Activated T-helper 2 cell treated with anti-CD3 and anti-CD28 coated beads, Interferon-gamma antibody, Interleukin-2, Interleukin-4, amounts not matched to agents 10 μg/mL and 5 μg/mL and 100 μg/mL, durations not matched to agents 14 hours and 24 hours and 36 hours (primary cell): ENCODE data around the gene CIRBP. TPM values are rescaled to one million over a fixed set of nuclear protein-coding genes. Genes with fewer than 3 reads are reported as not detected.

Experiments
- DNase-seq: peaks from one replicate; pipeline ENCODE4 v3.0.0; 2021; ENCODE audit warnings: low spot score
- H3K27ac Mint-ChIP-seq: one replicate; pipeline ENCODE4 v1.8.0; 2021; ENCODE audit warnings: mixed read lengths
- H3K27me3 Mint-ChIP-seq: one replicate; pipeline ENCODE4 v1.8.0; 2021; ENCODE audit warnings: low read depth, mixed read lengths
- H3K36me3 Mint-ChIP-seq: one replicate; pipeline ENCODE4 v1.8.0; 2021; ENCODE audit warnings: low read depth, mixed read lengths
- H3K4me1 Mint-ChIP-seq: one replicate; pipeline ENCODE4 v1.8.0; 2021; ENCODE audit warnings: low read depth, mixed read lengths
- H3K4me3 Mint-ChIP-seq: one replicate; pipeline ENCODE4 v1.8.0; 2021; ENCODE audit warnings: low read depth, mild to moderate bottlenecking, moderate library complexity, mixed read lengths
- H3K9me3 Mint-ChIP-seq: one replicate; pipeline ENCODE4 v1.8.0; 2021; ENCODE audit warnings: mixed read lengths
- intact Hi-C: fragments of 100-400 bp; cut with micrococcal nuclease; formaldehyde crosslinking; loops from one replicate; pipeline ENCODE4 v1.15.1; 2023
- total RNA-seq: library from RNA; stranded (reverse); gene quantifications from 2 replicates; pipeline ENCODE4 v1.2.3, GENCODE V29; 2022

Gene CIRBP
- 214 and 226 TPM in 2 replicates for total RNA-seq

DNA sequence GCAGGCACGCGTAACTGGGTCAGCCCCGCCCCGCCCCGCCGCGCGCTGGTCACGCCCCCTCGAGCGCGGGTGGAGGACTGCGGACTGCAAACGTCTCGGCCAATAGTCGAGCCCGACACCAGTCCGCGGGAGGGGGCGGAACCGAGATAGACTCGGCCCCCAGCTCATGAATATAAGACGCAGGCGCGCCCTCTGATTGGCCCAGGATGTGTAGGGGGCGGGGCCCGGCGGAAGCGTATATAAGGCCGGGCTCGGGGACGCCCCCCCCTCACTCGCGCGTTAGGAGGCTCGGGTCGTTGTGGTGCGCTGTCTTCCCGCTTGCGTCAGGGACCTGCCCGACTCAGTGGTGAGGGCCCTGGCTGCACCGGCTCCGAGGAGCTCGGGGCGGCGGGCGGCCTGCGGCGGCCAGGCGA lies at the start of gene CIRBP:
Gene CIRBP (plus strand): TSS at position 268 of the 413 bp plus-strand sequence. CDS start 1,602 bp downstream, outside the sequence.
- peaks cover 47% of the 10 kb centered on the region for H3K4me1 Mint-ChIP-seq
- peaks cover 42% of the 10 kb centered on the region for H3K36me3 Mint-ChIP-seq
- H3K27me3 Mint-ChIP-seq, result no peaks in the 10 kb centered on the region
- intact Hi-C loops, result loop anchor here (1.0 kb wide), 3 partner anchors 10 to 25 kb away; no protein-coding TSS in a partner anchor
- H3K4me3 Mint-ChIP-seq, result peak within 1 kb of the TSS; percentile 93
- H3K9me3 Mint-ChIP-seq, result no peaks in the 10 kb centered on the region
- DNase-seq, result peak; percentile 99
- peak within 1 kb of the TSS; percentile 91 for H3K27ac Mint-ChIP-seq

DNA sequence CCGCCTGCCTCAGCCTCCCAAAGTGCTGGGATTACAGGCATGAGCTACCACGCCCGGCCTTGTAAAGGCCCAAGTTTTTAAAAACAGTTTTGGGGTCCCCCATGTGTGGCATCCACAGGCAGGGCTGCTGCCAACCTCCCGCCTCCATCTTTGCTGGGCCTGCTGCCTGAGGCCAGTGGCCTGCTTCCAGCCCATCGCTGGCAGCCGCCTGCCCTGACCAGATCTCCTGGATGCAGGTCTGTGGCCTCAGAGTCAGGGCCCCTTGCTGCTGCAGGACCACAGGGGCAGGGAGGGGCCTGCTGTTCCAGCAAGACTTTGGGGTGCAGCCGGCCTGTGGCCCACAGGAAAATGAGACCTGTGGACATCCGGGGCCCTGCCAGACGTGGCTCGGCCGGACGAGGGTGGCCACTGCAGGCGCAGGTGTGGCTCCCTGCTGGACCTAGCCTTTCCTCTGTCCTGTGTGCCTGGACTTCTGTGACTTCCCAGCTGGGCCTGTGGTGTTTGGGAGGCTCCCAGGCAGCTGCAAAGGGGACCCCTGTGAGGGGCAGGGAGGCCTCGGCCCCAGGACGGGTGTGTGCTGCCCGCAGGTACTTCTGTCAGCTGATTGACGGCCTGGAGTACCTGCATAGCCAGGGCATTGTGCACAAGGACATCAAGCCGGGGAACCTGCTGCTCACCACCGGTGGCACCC lies 49.2 kb upstream of the CIRBP start:
- Mint-ChIP-seq H3K27me3 (no peaks in the 10 kb centered on the region), H3K4me1 (no peaks in the 10 kb centered on the region), H3K9me3 (no peaks in the 10 kb centered on the region), H3K36me3 (peaks cover 5% of the 10 kb centered on the region), H3K27ac (no peak overlapping the region), H3K4me3 (no peak overlapping the region)
- intact Hi-C loops, result no loop called here
- no peak for DNase-seq

GRCh38 chr19:1220477-1220930 lies 48.6 kb upstream of the CIRBP start:
- H3K36me3 Mint-ChIP-seq, result peaks cover 5% of the 10 kb centered on the region
- H3K9me3 Mint-ChIP-seq, result no peaks in the 10 kb centered on the region

GRCh38 chr19:1220976-1221903 lies 47.9 kb upstream of the CIRBP start:
- Mint-ChIP-seq H3K9me3 (no peaks in the 10 kb centered on the region), H3K4me3 (no peak overlapping the region), H3K4me1 (no peaks in the 10 kb centered on the region), H3K36me3 (peaks cover 5% of the 10 kb centered on the region), H3K27me3 (no peaks in the 10 kb centered on the region), H3K27ac (no peak overlapping the region)
- intact Hi-C loops, result no loop called here
- DNase-seq, result no peak

More at GRCh38 chr19:1220477-1220930, 48.6 kb upstream of the CIRBP start:
- no peak overlapping the region for H3K27ac Mint-ChIP-seq
- intact Hi-C loops, result no loop called here
- H3K27me3 Mint-ChIP-seq, result no peaks in the 10 kb centered on the region
- no peaks in the 10 kb centered on the region for H3K4me1 Mint-ChIP-seq
- no peak for DNase-seq
- H3K4me3 Mint-ChIP-seq, result no peak overlapping the region

GRCh38 chr19:1221904-1222255 lies 47.3 kb upstream of the CIRBP start:
- Mint-ChIP-seq H3K27me3 (no peaks in the 10 kb centered on the region), H3K4me1 (no peaks in the 10 kb centered on the region), H3K4me3 (no peak overlapping the region), H3K36me3 (peaks cover 4% of the 10 kb centered on the region), H3K27ac (no peak overlapping the region), H3K9me3 (no peaks in the 10 kb centered on the region)
- no peak for DNase-seq
- intact Hi-C loops, result no loop called here

GRCh38 chr19:1222394-1222793 lies 46.7 kb upstream of the CIRBP start:
- H3K4me1 Mint-ChIP-seq, result no peaks in the 10 kb centered on the region
- no peak overlapping the region for H3K4me3 Mint-ChIP-seq
- intact Hi-C loops, result no loop called here
- no peak for DNase-seq
- H3K27ac Mint-ChIP-seq, result no peak overlapping the region
- no peaks in the 10 kb centered on the region for H3K9me3 Mint-ChIP-seq
- no peaks in the 10 kb centered on the region for H3K27me3 Mint-ChIP-seq
- no peaks in the 10 kb centered on the region for H3K36me3 Mint-ChIP-seq

- no peaks in the 10 kb centered on the region for H3K9me3 Mint-ChIP-seq
- no peak for DNase-seq
- intact Hi-C loops, result no loop called here
Observed at GRCh38 chr19:1223018-1223855, 45.9 kb upstream of the CIRBP start.

GRCh38 chr19:1224047-1224825 lies 44.9 kb upstream of the CIRBP start:
- Mint-ChIP-seq H3K36me3 (no peaks in the 10 kb centered on the region), H3K4me3 (no peak overlapping the region), H3K9me3 (no peaks in the 10 kb centered on the region)

More at GRCh38 chr19:1223018-1223855, 45.9 kb upstream of the CIRBP start:
- Mint-ChIP-seq H3K27ac (no peak overlapping the region), H3K27me3 (no peaks in the 10 kb centered on the region), H3K4me3 (no peak overlapping the region), H3K4me1 (no peaks in the 10 kb centered on the region), H3K36me3 (no peaks in the 10 kb centered on the region)

GRCh38 chr19:1224847-1225246 lies 44.3 kb upstream of the CIRBP start:
- H3K9me3 Mint-ChIP-seq, result no peaks in the 10 kb centered on the region
- intact Hi-C loops, result no loop called here

More at GRCh38 chr19:1224047-1224825, 44.9 kb upstream of the CIRBP start:
- DNase-seq, result no peak
- intact Hi-C loops, result no loop called here
- H3K27me3 Mint-ChIP-seq, result no peaks in the 10 kb centered on the region
- H3K27ac Mint-ChIP-seq, result no peak overlapping the region
- no peaks in the 10 kb centered on the region for H3K4me1 Mint-ChIP-seq

DNA sequence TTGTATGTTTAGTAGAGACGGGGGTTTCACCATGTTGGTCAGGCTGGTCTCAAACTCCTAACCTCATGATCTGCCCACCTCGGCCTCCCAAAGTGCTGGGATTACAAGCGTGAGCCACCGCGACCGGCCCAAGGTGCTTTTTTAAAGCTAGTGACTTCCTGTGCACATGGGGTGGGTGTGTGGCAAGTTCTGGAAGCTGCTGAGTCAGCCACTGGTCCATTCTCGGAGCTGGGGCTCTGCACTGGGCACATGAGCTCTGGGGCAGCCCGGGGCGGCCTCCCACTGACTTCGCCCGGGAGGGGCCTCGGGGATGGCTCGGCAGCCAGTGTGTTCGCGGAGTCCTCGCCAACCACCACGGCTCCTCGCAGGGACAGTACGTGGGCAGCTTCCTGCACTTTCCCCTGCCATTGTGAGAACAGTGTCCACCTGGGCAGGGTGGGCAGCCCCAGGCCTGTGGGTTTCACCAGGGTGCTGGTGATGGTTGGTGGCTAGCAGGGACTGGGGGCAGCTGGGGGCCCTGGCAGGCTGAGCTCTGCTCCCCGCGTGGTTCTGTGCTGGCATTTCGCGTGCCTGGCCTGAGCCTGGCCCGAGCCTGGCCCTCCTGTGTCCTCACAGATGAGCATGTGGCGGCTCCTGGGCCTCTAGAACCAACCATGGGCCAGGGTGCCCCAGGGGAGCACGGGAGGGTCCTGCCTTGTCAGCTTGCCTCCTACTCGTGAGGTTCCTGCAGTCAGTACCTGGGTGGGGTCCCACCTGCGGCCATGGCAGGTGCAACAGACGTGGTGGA lies 43.5 kb upstream of the CIRBP start:
- Mint-ChIP-seq H3K4me1 (no peaks in the 10 kb centered on the region), H3K9me3 (no peaks in the 10 kb centered on the region), H3K27ac (no peak overlapping the region), H3K4me3 (no peak overlapping the region), H3K36me3 (no peaks in the 10 kb centered on the region), H3K27me3 (no peaks in the 10 kb centered on the region)
- DNase-seq, result no peak
- intact Hi-C loops, result no loop called here

More at GRCh38 chr19:1224847-1225246, 44.3 kb upstream of the CIRBP start:
- no peak overlapping the region for H3K27ac Mint-ChIP-seq
- DNase-seq, result no peak
- no peaks in the 10 kb centered on the region for H3K27me3 Mint-ChIP-seq
- H3K4me3 Mint-ChIP-seq, result no peak overlapping the region
- no peaks in the 10 kb centered on the region for H3K4me1 Mint-ChIP-seq
- H3K36me3 Mint-ChIP-seq, result no peaks in the 10 kb centered on the region

GRCh38 chr19:1226227-1226518 lies 43.0 kb upstream of the CIRBP start:
- H3K27ac Mint-ChIP-seq, result no peak overlapping the region
- no peaks in the 10 kb centered on the region for H3K27me3 Mint-ChIP-seq
- H3K36me3 Mint-ChIP-seq, result no peaks in the 10 kb centered on the region
- intact Hi-C loops, result no loop called here
- no peaks in the 10 kb centered on the region for H3K9me3 Mint-ChIP-seq
- no peak overlapping the region for H3K4me3 Mint-ChIP-seq
- no peak for DNase-seq
- no peaks in the 10 kb centered on the region for H3K4me1 Mint-ChIP-seq
